Thyroid gland (tissue), 4 donors: ENCODE measurements around the gene PLK4. TPM values are rescaled to one million over a fixed set of nuclear protein-coding genes. Genes with fewer than 3 reads are reported as not detected.

Experiments
- DNase-seq, 2 donors: peaks; one replicate each; pipeline ENCODE4 v3.0.0-alpha.2; 2019
- H3K27ac ChIP-seq, 3 donors: fragments of 200-600 bp; sonication (generic); 1 replicate in 2 of 3; 2 replicates in 1 of 3; pipeline ENCODE4 v1.5.1; 2016 to 2019; ENCODE audit warnings: mild to moderate bottlenecking in 1 of 3, moderate library complexity in 1 of 3
- H3K27me3 ChIP-seq: fragments of 200-600 bp; sonication (generic); one replicate; pipeline ENCODE4 v1.5.1; 2019
- H3K36me3 ChIP-seq, 2 donors: fragments of 200-600 bp; sonication (generic); one replicate each; pipeline ENCODE4 v1.5.1; 2016 to 2019
- H3K4me1 ChIP-seq, 2 donors: fragments of 200-600 bp; sonication (generic); one replicate each; pipeline ENCODE4 v1.5.1; 2017 to 2019
- H3K4me3 ChIP-seq, 3 donors: fragments of 200-600 bp; sonication (generic); replicated peaks in 1 of 3; 1 replicate in 2 of 3; 2 replicates in 1 of 3; pipeline ENCODE4 v1.5.1; 2016; ENCODE audit warnings: mild to moderate bottlenecking in 1 of 3
- H3K9me3 ChIP-seq: fragments of 200-600 bp; sonication (generic); one replicate; pipeline ENCODE4 v1.5.1; 2017
- CTCF ChIP-seq, 6 experiments: fragments of 200-600 bp in 3 of 6; fragments of 450-650 bp in 3 of 6; sonication (generic) in 3 of 6; IDR thresholded peaks; one replicate each; pipeline ENCODE4 v1.5.1; 2016 to 2019; ENCODE audit warnings: antibody characterized with exemption in 6 of 6, mild to moderate bottlenecking in 2 of 6, inconsistent platforms in 1 of 6, moderate library complexity in 1 of 6
- POLR2A ChIP-seq, 2 donors: fragments of 450-650 bp; IDR thresholded peaks; one replicate each; pipeline ENCODE4 v1.6.1; 2017; ENCODE audit warnings: antibody characterized with exemption in 2 of 2, mild to moderate bottlenecking in 2 of 2, moderate library complexity in 1 of 2
- WGBS, 2 donors: methylation state at CpG; one replicate each; pipeline ENCODE4 v1.1.5; 2017; 5-methylcytosine and 5-hydroxymethylcytosine counted together
- intact Hi-C: fragments of 100-400 bp; cut with DNase I; formaldehyde crosslinking; loops from one replicate; pipeline ENCODE4 v1.15.1; 2023
- total RNA-seq, 4 donors: library from RNA; depleted of rRNA; stranded (reverse); fragments of >200 nt; gene quantifications; one replicate each; pipeline ENCODE4 v1.2.3, GENCODE V29; 2016

The PLK4 gene
- 1 to 10 TPM in 3 of 4 donors, under 1 TPM in 1; 0.94 to 4.2 (median 2.1) TPM for total RNA-seq

GRCh38 chr4:127880763-127881562 lies at the start of gene PLK4:
Gene PLK4 (plus strand): TSS chr4:127880893. CDS start chr4:127881135, 242 bp downstream.
- Histone ChIP-seq H3K27ac (peak within 1 kb of the TSS; percentile 48 to 83 (median 50)), H3K4me1 (peaks cover 0 to 6% of the 10 kb centered on the region in 2 donors), H3K27me3 (no peaks in the 10 kb centered on the region), H3K9me3 (no peaks in the 10 kb centered on the region), H3K4me3 (peak within 1 kb of the TSS; percentile 12 to 64 (median 52)), H3K36me3 (no peaks in the 10 kb centered on the region)
- intact Hi-C loops: no loop called here
- 0 to 1% methylated on average over 25 to 45 of the region's 70 CpGs for whole genome bisulfite sequencing, 2 donors
- TF ChIP-seq CTCF (IDR thresholded peaks at IDR 0.05) (no peak), POLR2A (IDR thresholded peaks at IDR 0.05) (peak in 1 of 2 donors; percentile 74)
- DNase-seq: peak; percentile 95 to 96

- TF ChIP-seq CTCF (IDR thresholded peaks at IDR 0.05) (no peak), POLR2A (IDR thresholded peaks at IDR 0.05) (no peak)
- WGBS, 2 donors: 92 to 95% methylated on average over 4 of the region's 4 CpGs
- no peak for DNase-seq
- intact Hi-C loops: no loop called here
- no peak overlapping the region for H3K27ac ChIP-seq
- H3K4me3 ChIP-seq: no peak overlapping the region
- no peaks in the 10 kb centered on the region for H3K4me1 ChIP-seq
- no peaks in the 10 kb centered on the region for H3K27me3 ChIP-seq
- no peaks in the 10 kb centered on the region for H3K9me3 ChIP-seq
- H3K36me3 ChIP-seq: no peaks in the 10 kb centered on the region
Observed at GRCh38 chr4:127832585-127832984, 48.1 kb upstream of the PLK4 start.

- H3K27me3 ChIP-seq: no peaks in the 10 kb centered on the region
- TF ChIP-seq POLR2A (IDR thresholded peaks at IDR 0.05): no peak
- TF ChIP-seq CTCF (IDR thresholded peaks at IDR 0.05): no peak
- no peak overlapping the region for H3K4me3 ChIP-seq
- intact Hi-C loops: no loop called here
- H3K27ac ChIP-seq: no peak overlapping the region
- no peaks in the 10 kb centered on the region for H3K36me3 ChIP-seq
- H3K4me1 ChIP-seq: no peaks in the 10 kb centered on the region
- DNase-seq: no peak
- WGBS, 2 donors: 93 to 97% methylated on average over 12 of the region's 12 CpGs
- H3K9me3 ChIP-seq: no peaks in the 10 kb centered on the region
Observed at GRCh38 chr4:127843704-127844600, 36.7 kb upstream of the PLK4 start.

GRCh38 chr4:127844601-127845116 lies 36.0 kb upstream of the PLK4 start:
- intact Hi-C loops: no loop called here
- Histone ChIP-seq H3K9me3 (no peaks in the 10 kb centered on the region), H3K36me3 (no peaks in the 10 kb centered on the region), H3K4me3 (no peak overlapping the region), H3K4me1 (no peaks in the 10 kb centered on the region), H3K27ac (no peak overlapping the region), H3K27me3 (no peaks in the 10 kb centered on the region)
- TF ChIP-seq POLR2A (IDR thresholded peaks at IDR 0.05): no peak
- TF ChIP-seq CTCF (IDR thresholded peaks at IDR 0.05): no peak
- DNase-seq: no peak
- 90 to 95% methylated on average over 5 of the region's 5 CpGs for WGBS, 2 donors
